Neural crest cell (in vitro differentiated cells): Measurements from ENCODE around the gene RASSF1. TPM values are rescaled to one million over a fixed set of nuclear protein-coding genes. Genes with fewer than 3 reads are reported as not detected.
A peak's percentile ranks its signal among the peaks of the same experiment; 100 is the strongest.

ENCODE experiments used
- DNase-seq: peaks from one replicate; pipeline ENCODE4 v3.0.0; 2021; ENCODE audit warnings: low read depth, mixed read lengths, low spot score
- H3K27ac Mint-ChIP-seq: one replicate; pipeline ENCODE4 v1.8.0; 2021; ENCODE audit warnings: mild to moderate bottlenecking, mixed read lengths; ENCODE audit not compliant: unreplicated experiment
- H3K27me3 Mint-ChIP-seq: 2 replicates; pipeline ENCODE4 v1.8.0; 2021; ENCODE audit warnings: low read depth, mild to moderate bottlenecking, mixed read lengths
- H3K36me3 Mint-ChIP-seq: 2 replicates; pipeline ENCODE4 v1.8.0; 2021; ENCODE audit warnings: low read depth, mild to moderate bottlenecking, mixed read lengths
- H3K4me1 Mint-ChIP-seq: 2 replicates; pipeline ENCODE4 v1.8.0; 2021; ENCODE audit warnings: mixed read lengths
- H3K4me3 Mint-ChIP-seq: one replicate; pipeline ENCODE4 v1.8.0; 2021; ENCODE audit warnings: mild to moderate bottlenecking, mixed read lengths
- H3K9me3 Mint-ChIP-seq: 2 replicates; pipeline ENCODE4 v1.8.0; 2021; ENCODE audit warnings: mixed read lengths
- CTCF ChIP-seq: fragments of 200-600 bp; sonication (generic); conservative IDR thresholded peaks from 2 replicates; pipeline ENCODE4 v1.5.0; 2021; ENCODE audit warnings: antibody characterized with exemption, mild to moderate bottlenecking
- total RNA-seq: library from RNA; stranded (reverse); gene quantifications from 2 replicates; pipeline ENCODE4 v1.2.1, GENCODE V29; 2021

Gene RASSF1
- total RNA-seq, 1 donor from 2014 or later = 15.1 TPM

- peaks cover 23% of the 10 kb centered on the region for H3K4me1 Mint-ChIP-seq
- peak; percentile 97 for DNase-seq
- peak within 1 kb of the TSS; percentile 98 for H3K4me3 Mint-ChIP-seq
- H3K27me3 Mint-ChIP-seq = peaks cover 6% of the 10 kb centered on the region
- no peaks in the 10 kb centered on the region for H3K36me3 Mint-ChIP-seq
- peak within 1 kb of the TSS; percentile 99 for H3K27ac Mint-ChIP-seq
- peak; percentile 55 for TF ChIP-seq CTCF
- no peaks in the 10 kb centered on the region for H3K9me3 Mint-ChIP-seq
Observed at GRCh38 chr3:50298836-50299637, 41.6 kb downstream of the RASSF1 start, which contains the start of the genes HYAL3 and NAA80. HYAL3 (minus strand) TSS chr3:50299405; CDS start chr3:50295602, 3,803 bp downstream. NAA80 (minus strand) TSS chr3:50299405; CDS start chr3:50297463, 1,942 bp downstream.

GRCh38 chr3:50297896-50298725 lies 42.5 kb downstream of the RASSF1 start:
- DNase-seq = no peak
- no peaks in the 10 kb centered on the region for H3K9me3 Mint-ChIP-seq
- TF ChIP-seq CTCF = peak; percentile 37
- peak overlapping the region; percentile 98 for H3K4me3 Mint-ChIP-seq
- peaks cover 6% of the 10 kb centered on the region for H3K27me3 Mint-ChIP-seq
- peak overlapping the region; percentile 57 for H3K27ac Mint-ChIP-seq
- H3K4me1 Mint-ChIP-seq = peaks cover 23% of the 10 kb centered on the region
- H3K36me3 Mint-ChIP-seq = no peaks in the 10 kb centered on the region

- peaks cover 29% of the 10 kb centered on the region for H3K4me1 Mint-ChIP-seq
- H3K27ac Mint-ChIP-seq = no peak overlapping the region
- no peak for DNase-seq
- peak overlapping the region; percentile 98 for H3K4me3 Mint-ChIP-seq
- peaks cover 6% of the 10 kb centered on the region for H3K27me3 Mint-ChIP-seq
- no peak for TF ChIP-seq CTCF
- no peaks in the 10 kb centered on the region for H3K9me3 Mint-ChIP-seq
- H3K36me3 Mint-ChIP-seq = no peaks in the 10 kb centered on the region
Observed at GRCh38 chr3:50297384-50297775, 43.3 kb downstream of the RASSF1 start.

- peaks cover 30% of the 10 kb centered on the region for H3K4me1 Mint-ChIP-seq
- H3K27me3 Mint-ChIP-seq = peaks cover 6% of the 10 kb centered on the region
- no peak overlapping the region for H3K27ac Mint-ChIP-seq
- no peaks in the 10 kb centered on the region for H3K36me3 Mint-ChIP-seq
- DNase-seq = no peak
- H3K4me3 Mint-ChIP-seq = peak overlapping the region; percentile 59
- TF ChIP-seq CTCF = no peak
- no peaks in the 10 kb centered on the region for H3K9me3 Mint-ChIP-seq
Observed at GRCh38 chr3:50296721-50297383, 43.8 kb downstream of the RASSF1 start.
